ENCODE measurements around the gene PPP2R2D.

PPP2R2D gene

DNA sequence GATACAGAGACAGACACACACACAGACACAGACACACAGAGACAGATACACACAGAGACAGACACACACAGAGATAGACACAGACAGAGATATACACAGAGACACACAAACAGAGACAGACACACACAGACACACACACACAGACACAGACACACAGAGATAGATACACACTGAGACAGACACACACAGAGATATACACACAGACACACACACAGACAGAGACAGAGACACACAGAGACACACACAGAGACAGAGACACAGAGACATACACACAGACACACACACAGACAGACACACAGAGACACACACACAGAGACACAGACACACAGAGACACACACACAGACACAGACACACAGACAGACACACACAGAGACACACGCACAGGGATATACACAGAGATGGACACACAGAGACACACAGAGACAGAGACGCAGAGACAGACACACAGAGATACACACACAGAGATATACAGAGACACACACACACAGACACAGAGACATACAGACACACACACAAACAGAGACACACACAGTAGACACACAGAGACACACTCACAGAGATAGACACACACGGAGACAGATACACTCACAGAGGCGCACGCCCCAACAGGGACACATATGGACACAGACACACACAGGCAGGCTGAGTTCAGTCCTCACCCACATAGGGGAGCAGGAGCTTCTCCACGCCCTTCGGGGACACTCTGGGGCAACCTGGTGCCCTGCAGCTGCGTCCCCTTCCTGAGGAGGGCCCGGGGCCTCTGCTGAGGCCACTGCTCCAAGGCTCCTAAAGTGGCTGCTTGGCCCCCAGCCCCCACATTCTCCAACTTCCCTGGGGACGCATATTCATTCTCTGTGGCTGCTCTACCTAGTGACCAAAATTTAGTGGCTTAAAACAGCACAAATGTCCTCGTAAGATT is 10.3 kb upstream of the PPP2R2D start:
- no peak for DNase-seq

DNA sequence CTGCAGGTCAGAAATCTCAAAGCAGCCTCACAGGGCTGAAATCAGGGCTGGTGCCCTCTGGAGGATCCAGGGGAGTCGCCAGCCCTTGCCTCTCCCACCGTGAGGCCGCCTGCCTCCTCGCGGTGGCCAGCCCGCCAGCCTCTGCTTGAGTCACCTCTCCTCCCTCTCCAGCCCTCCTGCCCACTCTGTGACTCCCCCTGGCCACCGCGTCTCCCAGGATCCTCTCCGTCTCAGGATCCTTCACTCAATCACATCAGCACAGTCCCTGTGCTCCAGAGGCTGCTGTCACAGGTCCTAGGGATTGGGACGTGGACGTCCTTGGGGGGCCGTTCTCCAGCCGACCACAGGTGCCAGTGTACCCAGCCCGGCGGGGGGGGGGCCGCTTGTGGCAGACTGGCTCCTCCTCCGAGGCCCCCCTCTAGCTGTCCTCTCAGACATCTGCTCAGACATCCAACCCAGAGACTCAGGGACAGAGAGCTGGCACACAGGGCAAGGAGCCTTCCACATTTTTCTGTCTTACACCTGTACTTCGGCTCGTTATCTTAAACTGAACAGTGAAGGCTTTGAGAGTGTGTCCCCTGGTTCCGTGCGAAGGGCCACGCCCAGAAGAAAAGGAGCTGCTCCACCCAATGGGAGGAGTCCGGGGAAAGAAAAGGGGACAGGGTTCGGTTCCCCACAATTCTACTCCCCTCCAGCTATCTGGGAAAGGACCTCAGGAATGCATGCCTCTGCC is 9.4 kb upstream of the PPP2R2D start:
- DNase-seq: no peak

DNA sequence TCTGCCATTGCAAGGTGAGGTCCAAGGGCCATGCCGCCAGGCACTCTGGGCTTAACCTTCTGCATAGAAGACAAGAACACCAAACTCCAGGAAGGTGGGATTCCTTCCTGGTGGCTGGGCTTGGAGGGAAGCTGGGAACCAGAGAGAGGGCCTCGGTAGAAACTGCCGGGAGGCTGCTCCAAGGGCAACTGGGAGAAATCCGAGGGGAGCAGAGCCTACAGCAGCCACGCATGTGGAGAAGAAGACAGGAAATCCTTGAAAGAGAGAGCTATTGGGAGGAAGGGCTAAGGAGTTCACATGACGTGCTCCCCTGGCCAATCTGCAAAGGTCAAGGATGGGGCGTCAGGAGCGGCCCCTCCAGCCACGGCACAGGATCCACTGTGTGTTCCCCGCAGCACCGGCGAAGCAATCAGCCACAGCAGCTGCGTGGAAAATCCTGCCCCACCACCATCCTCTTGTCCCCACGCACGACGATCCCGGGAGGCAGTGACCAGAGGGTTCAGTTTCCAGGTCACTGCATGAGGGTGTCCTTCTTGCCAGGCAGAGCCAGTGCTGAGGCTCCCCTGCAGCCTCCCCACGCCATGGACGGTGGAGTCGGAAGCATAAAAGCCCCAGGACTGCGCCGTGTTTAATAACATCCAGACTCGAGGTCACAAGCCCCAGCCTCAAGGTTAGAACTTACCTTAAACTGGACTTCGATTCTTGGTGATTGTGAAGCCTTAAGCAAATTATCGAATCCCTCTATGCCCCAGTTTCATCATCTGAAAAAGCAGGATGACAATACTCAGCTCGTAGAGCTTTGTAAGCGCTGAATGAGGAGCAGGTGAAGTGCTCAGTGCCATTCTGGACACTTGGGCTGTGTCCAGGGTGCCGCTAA is 8.6 kb upstream of the PPP2R2D start:
- DNase-seq: no peak

DNA sequence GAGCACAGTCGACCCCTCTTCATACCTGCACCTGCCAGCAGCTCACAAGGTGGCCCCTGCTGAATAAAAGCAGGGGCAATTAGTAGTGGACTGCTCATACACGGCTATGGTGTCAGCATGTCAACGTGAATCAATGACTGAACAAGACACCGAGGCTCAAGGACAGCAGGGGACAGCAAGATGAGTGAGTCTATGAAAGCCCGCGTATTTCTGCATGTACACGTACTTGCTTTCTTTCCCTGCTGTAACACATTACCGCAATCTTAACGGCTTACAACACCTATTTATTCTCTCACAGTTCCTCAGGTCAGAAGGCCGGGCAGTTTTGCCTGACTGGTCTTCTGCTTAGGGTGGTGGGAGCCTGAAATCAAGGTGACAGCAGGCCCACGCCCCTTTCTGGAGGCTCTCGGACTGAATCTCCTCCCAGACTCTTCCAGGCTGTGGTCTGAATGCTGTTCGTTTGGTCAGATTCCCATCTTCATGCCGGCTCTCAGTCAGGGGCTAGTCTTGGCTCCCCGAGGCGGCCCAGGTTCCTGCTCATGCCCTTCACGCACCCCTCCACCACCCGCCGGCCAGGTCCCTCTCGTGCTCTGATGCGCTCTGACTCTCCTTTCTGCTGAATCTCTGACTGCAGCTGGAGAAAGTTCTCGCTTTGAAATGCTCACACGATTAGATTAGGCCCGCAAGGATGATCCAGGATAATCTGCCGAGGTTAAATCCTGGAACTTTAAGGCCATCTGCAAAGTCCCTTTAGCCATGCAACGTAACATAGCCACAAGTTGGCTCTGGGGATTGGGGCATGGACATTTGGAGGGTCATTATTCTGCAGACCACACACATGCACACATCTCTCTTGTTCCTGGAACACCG is 7.8 kb upstream of the PPP2R2D start:
- no peak for DNase-seq

DNA sequence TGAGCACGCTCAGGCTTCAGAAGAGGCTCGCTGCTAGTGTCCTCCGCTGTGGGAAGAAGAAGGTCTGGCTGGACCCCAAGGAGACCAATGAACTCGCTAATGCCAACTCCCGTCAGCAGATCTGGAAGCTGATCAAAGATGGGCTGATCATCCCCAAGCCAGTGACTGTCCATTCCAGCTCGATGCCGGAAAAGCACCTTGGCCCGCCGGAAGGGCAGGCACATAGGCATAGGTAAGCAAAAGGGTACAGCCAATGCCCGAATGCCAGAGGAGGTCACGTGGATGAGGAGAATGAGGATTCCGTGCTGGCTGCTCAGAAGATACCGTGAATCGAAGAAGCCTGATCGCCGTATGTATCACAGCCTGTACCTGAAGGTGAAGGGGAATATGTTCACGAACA is 5.7 kb upstream of the PPP2R2D start:
- DNase-seq: no peak

DNA sequence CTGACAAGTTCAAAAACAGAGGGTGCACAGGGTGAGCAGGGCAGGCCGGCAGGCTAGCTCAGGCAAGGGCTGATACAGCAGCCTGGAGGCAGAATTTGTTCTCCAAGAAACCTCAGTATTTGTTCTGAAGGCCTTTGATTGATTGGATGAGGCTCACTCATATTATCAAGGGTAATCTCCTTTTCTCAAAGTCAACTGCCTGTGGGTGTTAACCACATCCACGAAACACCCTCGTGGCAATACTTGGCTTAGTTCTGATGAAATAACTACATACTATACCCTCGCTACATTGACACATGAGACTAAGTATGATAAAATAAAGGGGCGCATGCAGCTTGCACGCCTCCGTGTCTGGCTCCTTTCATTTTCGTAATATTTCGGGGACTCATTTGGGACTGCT is 4.4 kb upstream of the PPP2R2D start:
- DNase-seq: no peak

DNA sequence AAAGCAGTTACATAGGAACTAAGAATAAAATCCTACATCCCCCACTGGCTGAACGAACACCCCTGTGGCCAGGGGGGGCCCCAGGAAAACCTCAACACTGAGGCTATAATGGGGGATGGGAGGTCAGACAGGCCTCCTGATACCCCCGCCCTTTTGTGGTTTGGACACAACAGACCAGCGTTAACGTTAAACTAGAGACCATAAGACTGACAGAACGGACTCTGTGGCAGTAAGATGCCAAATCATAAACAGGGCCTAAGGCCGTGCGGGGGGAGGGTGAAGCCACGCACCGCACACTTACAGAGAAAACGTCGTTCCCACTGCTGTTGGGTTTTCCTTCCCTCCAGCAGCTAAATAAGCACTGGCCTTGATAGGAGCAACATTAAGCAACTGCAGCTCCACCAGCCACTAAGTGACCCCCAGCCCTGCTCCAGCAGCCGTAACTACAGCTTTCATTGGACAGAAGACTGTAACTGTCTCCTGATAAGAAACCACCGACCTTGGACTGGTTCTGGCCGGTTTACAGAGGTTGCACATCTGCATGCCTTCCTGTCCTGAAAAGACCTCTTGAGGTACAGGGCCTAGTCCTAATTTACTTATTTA is 3.4 kb upstream of the PPP2R2D start:
- DNase-seq: no peak

DNA sequence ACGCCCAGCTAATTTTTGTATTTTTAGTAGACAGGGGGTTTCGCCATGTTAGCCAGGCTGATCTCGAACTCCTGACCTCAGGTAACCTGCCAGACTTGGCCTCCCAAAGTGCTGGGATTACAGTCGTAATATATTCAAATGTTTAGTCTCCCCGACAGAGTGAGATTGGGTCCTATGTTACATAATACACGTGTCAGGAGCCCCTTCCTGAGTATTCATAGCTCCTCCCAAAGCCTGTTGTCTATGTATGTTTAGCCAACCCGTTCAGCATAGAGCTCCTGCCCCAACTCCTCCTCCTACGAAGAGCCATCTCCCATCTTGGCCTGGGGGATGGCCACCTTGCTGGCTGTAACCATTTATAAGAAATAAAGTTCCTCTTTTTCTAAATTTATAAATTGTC is 2.7 kb upstream of the PPP2R2D start:
- DNase-seq: no peak

DNA sequence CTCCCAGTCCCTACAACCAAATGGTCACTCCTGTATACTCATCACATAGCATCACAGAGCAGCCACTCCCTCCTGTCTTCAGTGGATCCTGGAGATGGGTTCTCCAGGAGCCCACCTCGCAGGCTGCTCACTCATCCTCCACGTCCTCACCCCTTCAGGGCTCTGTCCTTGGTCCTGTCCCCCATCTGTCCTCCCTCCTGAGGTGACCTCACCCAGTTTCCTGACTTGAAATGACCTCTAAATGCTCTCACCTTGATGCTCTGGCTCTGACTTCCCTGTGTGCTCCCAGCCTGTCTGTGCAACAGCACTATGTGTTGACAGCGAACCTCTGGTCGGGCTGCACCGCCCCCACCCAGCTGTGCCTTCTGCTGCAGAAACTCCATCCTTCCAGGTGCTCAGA is 2.1 kb upstream of the PPP2R2D start:
- DNase-seq: no peak

DNA sequence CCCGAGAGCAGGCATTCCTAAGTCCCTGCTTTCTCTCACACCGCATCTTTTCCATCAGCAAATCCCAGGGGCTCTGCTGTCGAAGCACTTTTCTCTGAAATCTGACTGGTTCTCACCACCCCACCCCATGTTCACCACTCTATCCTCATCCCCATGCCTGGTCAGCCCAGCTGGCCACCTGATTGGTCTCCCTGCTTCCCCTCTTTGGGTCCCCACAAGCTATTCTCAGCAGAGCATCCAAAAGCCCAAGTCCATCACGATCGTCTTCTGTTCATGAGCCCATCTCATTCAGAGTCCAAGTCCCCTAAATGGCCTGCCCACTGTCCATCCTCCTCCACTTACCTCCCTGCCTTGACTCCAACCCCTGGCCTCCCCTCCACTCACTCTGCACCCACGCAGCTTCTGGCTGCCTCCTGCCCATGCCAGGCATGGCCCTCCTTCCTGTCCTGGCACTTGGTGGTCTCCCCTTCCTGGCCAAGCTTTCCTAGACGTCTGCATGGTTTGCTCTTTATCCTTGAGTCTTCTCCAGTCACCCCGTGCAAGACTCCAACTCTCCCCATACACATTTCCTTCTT is 1.6 kb upstream of the PPP2R2D start:
- no peak for DNase-seq

DNA sequence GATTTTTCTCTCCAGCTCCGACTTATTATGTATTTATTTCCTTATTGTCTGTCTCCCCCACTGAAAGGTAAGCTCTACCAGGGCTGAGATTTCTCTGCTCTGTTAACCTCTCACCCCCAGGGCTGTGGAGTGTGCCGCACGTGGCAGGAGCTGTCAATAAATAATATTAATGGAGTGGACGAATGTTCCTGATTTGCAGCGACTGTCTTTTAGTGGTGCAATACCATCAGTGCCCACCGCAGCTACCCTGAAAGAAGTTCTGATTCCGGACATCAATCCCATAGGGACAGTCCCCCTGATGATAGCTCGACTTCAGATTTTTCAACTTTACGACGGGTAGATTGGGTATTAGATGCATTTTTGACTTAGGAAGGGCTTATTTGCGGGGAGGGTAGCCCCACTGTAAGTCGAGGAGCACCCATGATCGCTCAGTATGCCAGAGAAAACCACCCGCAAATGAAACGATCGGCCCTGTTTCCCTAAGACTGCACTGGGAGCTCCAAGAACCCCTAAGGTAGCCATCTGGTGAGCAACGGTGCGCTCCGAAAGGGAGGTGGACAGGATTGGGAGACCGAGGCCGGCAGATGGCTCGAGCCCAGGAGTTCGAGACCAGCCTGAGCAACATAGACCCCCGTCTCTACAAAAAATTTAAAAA is 986 bp upstream of the PPP2R2D start:
- DNase-seq: peak; percentile 1

DNA sequence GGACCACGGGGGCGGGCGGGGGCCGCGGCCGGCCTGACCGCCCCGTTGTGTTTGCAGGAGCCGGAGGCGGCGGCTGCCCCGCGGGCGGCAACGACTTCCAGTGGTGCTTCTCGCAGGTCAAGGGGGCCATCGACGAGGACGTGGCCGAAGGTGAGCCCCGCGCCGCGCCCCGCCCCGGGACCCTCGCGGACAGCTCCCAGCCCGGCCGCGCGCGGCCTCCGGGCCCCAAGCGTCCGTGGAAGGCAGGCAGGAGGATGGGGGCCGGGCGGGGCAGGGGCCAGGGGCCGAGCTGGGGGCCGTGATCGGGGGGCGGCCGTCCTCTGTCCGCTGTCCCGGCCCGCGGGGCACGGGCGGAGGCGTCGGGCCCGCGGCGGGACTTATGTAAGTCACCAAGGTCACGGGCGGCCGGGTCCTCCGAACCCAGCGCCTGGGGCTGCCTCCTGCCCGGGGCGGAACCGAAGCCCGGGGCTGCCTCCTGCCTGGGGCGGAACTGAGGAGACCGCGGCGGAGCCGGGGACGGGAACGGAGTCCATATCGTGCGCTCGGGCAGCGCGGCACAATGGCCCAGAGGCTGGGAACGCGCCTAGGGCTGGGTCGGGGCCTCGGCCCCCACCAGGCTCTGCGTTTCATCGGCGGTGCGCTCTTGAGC is 497 bp downstream of the PPP2R2D start:
- DNase-seq: peak; percentile 3

DNA sequence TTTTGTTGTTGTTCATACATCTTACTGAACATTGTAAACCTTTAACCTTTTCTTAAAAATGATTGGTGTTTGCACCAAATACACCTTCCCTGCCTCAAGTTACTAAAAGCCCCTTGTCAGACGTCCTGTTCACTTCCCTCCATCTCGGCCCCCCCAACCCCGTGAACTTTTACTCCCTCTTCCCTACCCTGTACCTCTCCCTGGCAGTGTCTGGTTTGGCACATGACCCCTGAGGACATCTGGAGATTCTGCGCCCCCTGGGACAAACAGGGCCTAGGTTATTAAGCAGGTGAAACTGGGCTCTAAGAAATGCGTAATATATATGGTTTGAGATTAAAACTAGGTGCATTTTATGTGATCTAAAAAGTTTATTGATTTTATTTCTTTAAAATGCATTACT is 1.4 kb downstream of the PPP2R2D start:
- DNase-seq: no peak

DNA sequence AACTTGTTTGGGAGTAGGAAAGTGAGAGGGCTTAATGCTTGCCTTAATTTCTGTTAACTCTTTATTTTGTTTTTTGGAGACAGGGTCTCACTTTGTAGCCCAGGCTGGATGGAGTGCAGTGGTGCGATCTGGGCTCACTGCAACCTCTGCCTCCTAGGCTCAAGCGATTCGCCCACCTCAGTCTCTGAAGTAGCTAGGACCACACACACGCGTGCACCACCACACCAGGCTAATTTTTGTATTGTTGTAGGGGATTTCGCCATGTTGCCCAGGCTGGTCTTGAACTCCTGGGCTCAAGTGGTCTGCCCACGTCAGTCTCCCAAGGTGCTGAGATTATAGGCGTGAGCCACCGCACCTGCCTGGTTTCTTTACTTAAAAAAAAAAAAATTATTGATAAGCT is 1.9 kb downstream of the PPP2R2D start:
- DNase-seq: no peak

DNA sequence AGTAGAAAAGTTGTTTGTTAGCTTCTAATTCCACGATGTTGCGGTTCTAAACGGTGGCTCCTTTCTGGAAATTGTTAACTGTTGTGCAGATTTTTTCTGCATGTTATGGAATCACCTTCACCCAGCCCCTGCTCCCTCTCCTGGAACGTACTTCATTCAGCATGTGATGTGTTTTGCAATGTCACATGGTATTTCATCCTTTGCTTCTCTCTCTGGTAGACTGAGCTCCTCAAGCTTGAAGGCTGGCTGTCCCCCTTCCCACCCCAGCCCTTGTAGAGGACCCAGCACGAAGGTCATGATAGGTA is 4.4 kb downstream of the PPP2R2D start:
- DNase-seq: no peak

DNA sequence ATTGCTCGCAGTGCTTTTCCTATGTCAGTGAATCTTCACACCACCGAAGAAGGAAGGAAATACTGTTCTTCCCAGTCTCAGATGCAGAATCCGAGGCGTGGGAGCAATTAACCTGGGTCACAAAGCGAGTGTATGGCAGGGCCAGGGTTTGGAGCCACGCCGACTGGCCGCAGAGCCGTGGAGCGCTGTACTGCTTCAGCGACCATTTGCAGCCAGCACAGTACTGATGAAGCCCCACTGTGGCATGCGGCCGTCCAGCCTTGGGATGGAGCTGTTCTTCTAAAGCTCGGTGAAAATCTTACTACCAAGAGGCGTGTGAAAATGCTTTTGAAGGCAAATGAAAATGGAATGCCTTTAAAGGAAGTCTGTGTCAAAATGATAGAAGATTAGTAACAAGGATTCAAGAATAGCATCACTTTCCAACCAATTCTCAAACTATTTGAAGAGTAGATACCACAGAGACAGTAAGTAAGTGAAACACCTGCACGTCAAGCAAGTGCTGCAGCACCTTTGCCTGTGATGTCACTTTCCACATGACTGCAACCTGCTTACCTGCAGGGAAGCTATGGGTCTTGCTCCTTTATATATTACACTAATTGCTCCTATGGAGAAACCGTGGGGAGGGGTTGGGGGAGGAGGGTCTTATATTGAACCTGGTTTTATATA is 4.9 kb downstream of the PPP2R2D start:
- DNase-seq: no peak

DNA sequence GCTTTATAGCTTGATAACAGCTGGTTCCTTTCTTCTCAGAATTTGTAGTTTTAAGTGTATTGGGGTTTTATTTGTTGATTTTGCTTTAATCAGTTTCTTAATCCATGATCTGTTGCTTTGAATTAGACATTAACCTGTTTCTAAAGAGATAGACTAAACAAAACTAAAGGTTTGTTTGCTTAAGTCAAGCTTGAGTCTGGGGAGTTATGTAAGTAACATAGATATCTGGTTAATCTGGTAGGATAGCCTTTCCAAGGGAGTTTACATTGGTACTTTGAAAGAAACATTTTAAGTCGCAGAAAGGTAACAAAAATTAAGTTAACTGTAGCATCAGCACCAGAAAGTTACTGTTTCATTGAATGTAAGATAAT is 5.4 kb downstream of the PPP2R2D start:
- no peak for DNase-seq

DNA sequence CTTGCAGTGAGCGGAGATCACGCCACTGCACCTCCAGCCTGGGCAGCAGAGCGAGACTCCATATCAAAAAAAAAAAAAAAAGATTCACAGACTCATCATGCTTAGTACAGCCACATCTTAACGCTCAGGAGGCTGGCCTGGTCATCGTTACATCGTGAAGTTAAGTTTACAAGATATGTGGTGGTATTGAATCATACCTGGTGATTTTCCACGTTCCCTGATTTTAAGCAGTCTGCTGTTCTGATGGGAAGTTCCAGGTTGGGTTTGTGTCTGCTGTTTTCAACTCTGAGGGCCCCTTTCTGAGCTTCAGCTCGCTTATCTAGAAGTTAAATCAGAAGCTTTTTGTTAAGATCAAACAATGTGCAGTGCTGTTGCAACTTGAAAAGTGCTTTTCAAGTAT is 6.9 kb downstream of the PPP2R2D start:
- no peak for DNase-seq

DNA sequence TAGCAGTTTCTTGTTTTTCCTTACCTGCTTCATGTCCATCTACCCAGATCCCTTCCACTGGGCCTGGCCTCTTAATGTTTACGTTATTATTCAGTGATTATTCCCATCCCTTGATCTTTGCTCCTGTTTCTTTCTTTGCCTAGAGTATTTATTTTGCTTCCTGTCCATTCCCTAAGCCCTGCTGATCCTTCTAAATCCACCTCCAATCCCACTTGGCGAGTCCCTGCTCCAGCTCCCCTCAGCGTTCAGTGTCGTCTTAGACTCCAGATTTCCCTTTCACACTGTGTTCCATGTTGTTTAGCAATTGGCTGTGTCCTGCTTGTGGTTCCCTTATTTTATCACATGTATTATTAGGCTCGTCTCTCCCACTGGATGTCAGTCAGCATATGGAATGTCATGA is 7.3 kb downstream of the PPP2R2D start:
- no peak for DNase-seq
